Measurements from ENCODE around the gene SNX22. TPM values are rescaled to one million over a fixed set of nuclear protein-coding genes. Genes with fewer than 3 reads are reported as not detected.

Gene SNX22
- total RNA-seq, 1 donor: under 0.01 TPM

- H3K4me3 ChIP-seq (ENCODE audit: low read depth, low read length): no peak overlapping the region
- no peak for TF ChIP-seq CTCF (IDR thresholded peaks at IDR 0.05; ENCODE audit: insufficient read depth, low read depth, low read length)
- no peak for DNase-seq (ENCODE audit: low read depth)
Measured at GRCh38 chr15:64125978-64126377, 25.6 kb upstream of the SNX22 start.

DNA sequence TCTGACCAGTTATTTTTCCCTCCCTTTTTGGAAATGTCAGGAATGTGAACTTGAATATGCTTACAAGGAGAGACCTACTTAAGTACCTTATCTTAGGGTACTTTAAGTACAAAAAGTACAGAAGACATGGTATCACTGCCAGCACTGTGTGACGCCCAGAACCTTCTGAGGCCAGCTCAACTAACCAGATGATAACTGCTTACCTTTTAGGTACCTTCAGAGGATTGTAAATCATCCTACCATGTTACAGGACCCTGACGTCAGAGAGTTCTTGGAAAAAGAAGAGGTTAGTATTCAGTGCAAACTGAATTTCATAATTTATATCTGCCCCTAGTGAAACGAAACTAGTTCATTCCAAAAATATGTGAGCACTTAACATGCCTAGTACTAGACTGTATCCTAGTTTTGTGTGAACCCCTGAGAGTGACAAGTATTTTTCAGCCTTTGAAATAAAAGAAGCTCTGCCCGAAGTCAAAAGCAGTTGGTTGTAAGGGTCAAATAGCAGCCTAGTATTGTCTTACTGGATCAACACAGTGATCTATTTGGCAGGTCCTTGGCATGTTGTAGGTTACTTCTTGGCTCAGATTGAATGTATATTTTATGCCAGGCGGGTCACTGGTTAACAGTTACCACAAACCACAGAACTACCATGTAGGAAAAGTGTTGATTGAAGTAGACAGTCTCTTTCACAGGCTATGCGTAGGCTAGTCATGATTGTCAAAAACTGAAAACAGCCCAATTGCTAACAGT, 23.8 kb upstream of the SNX22 start:
- TF ChIP-seq CTCF (IDR thresholded peaks at IDR 0.05; ENCODE audit: insufficient read depth, low read depth, low read length): no peak
- no peak for DNase-seq (ENCODE audit: low read depth)
- H3K4me3 ChIP-seq (ENCODE audit: low read depth, low read length): no peak overlapping the region

- TF ChIP-seq CTCF (IDR thresholded peaks at IDR 0.05; ENCODE audit: insufficient read depth, low read depth, low read length): no peak
- no peak for DNase-seq (ENCODE audit: low read depth)
- H3K4me3 ChIP-seq (ENCODE audit: low read depth, low read length): no peak overlapping the region
Measured at GRCh38 chr15:64130159-64130558, 21.4 kb upstream of the SNX22 start.

DNA sequence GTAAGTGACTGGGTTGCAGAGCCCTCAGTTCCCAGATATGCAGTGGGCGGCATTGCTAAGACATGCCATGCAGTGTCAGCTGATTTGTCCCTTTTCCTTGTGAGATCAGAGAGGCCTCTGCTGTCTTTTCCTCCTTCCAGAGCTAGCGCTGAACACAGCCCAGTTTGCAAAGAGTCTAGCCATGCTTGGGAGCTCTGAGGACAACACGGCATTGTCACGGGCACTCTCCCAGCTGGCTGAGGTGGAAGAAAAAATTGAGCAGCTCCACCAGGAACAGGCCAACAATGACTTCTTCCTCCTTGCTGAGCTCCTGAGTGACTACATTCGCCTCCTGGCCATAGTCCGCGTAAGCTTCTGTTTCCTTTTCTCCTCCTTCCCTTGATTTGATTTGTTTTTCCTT, 20.0 kb upstream of the SNX22 start:
- no peak for TF ChIP-seq CTCF (IDR thresholded peaks at IDR 0.05; ENCODE audit: insufficient read depth, low read depth, low read length)
- no peak for DNase-seq (ENCODE audit: low read depth)

DNA sequence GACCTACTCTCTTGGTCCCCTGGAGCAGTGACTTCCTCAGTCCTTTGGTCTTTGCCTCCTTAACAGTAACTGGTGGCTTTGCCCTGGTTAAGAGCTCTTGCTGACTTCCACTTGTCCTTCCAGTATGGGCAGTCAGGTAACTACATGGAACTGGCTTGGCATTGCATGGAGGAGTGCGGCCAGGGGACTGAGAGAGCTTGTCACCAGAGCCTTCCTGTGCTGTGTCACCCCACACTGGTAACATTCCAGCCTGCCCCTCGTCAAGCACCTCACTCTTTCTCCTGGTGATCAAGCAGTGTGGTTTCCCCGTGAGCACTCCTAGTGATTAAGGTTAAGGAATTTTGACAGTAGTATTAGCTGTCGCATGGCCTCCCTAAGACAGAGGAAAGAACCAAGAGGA, 19.3 kb upstream of the SNX22 start:
- no peak for TF ChIP-seq CTCF (IDR thresholded peaks at IDR 0.05; ENCODE audit: insufficient read depth, low read depth, low read length)
- no peak overlapping the region for H3K4me3 ChIP-seq (ENCODE audit: low read depth, low read length)
- DNase-seq (ENCODE audit: low read depth): no peak

More for the DNA sequence above, 20.0 kb upstream of the SNX22 start:
- no peak overlapping the region for H3K4me3 ChIP-seq (ENCODE audit: low read depth, low read length)

GRCh38 chr15:64133623-64134344, 17.7 kb upstream of the SNX22 start:
- peak; percentile 37 for DNase-seq (ENCODE audit: low read depth)
- H3K4me3 ChIP-seq (ENCODE audit: low read depth, low read length): no peak overlapping the region

More at GRCh38 chr15:64133623-64134344, 17.7 kb upstream of the SNX22 start:
- no peak for TF ChIP-seq CTCF (IDR thresholded peaks at IDR 0.05; ENCODE audit: insufficient read depth, low read depth, low read length)

Data from fibroblast of villous mesenchyme (primary cell).